Activated T-cell treated with anti-CD3 and anti-CD28 coated beads, Interleukin-2, amount 50 U/mL, for 1 hour (primary cell): ENCODE data around the gene BCL3.
A peak's percentile ranks its signal among the peaks of the same experiment; 100 is the strongest.

Source experiments
- DNase-seq: peaks from one replicate; pipeline ENCODE4 v3.0.0-alpha.2; 2020

BCL3 gene

GRCh38 chr19:44744871-44745332, 3.6 kb upstream of the BCL3 start:
- DNase-seq = no peak

- DNase-seq = no peak
Measured at GRCh38 chr19:44745341-44745831, 3.1 kb upstream of the BCL3 start.

DNA sequence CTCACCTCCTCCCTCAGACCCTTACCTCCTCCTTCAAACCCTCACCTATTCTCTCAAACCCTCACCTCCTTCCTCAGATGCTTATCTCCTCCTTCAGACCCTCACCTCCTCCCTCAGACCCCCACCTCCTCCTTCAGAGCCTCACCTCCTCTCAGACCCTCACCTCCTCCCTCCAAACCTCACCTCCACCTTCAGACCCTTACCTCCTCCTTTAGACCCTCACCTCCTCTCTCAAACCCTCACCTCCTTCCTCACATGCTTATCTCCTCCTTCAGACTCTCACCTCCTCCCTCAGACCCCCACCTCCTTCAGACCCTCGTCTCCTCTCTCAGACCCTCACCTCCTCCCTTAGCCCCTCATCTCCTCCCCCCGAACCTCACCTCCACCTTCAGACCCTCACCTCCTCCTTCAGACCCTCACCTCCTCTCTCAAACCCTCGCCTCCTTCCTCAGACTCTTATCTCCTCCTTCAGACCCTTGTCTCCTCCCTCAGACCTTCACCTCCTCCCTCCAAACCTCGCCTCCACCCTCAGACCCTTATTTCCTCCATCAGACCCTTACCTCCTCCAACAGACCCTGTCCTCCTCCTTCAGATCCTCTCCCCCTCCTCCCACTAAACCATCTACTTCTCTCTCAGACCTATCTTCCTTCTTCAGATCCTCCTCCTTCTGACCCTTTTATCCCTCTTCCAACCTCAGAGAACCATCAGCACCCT, 2.5 kb upstream of the BCL3 start:
- no peak for DNase-seq

- no peak for DNase-seq
Measured at GRCh38 chr19:44746616-44746945, 1.9 kb upstream of the BCL3 start.

GRCh38 chr19:44746946-44747738, 1.4 kb upstream of the BCL3 start:
- peak; percentile 96 for DNase-seq

DNA sequence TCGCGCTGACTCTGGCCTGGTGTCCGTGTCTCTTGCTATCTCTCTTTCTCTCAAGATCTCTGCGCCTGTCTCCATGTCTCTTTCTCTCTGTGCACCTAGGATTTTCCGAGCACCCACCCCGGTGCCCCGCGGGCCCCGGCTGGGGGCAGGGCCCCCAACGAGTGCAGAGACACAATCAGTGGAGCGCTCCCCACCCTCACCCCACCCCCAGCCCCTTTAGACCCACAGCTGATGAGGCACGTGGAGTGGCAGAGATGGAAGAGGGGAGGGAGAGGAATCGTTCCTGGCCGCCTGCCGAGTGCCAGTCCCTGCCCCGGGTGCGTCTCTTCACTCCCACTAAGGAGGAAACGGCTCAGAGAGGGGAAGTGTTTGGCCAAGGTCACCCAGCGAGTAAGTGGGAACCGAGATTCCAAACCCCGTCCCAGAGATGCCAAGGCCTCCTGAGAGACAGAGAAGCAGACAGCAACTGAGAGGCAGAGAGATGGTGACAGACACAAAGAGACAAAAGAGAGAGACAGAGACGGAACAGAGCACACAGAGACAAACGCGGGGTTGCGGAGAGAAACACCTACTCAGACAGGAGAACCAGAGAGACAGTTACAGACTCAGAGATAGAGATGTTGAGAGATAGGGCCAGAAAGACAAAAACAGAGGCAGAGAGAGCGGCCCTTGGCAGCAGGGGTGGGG, 626 bp upstream of the BCL3 start:
- DNase-seq = no peak

GRCh38 chr19:44749292-44749691, 784 bp downstream of the BCL3 start:
- DNase-seq = no peak

DNA sequence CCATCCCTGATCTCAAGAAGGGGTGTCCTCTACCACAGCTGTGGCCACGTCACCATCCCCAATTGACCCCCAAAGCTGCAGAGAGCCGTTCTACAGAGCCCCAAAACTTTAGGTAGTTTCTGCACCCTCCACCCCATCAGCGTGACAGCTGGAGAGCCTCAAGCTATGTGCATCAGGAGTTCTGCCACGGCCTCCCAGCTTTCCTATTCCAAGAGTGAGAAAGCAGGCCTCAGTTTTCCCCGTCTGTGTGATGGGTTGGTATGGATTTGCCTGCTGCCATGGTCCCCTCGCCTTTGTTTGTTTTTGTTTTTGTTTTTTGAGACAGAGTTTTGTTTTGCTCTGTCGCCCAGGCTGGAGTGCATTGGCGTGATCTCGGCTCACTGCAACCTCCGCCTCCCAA, 1.5 kb downstream of the BCL3 start:
- DNase-seq = no peak

- DNase-seq = no peak
Measured at GRCh38 chr19:44752123-44752815, 3.8 kb downstream of the BCL3 start.

GRCh38 chr19:44752816-44753625, 4.5 kb downstream of the BCL3 start:
- DNase-seq = peak; percentile 89

DNA sequence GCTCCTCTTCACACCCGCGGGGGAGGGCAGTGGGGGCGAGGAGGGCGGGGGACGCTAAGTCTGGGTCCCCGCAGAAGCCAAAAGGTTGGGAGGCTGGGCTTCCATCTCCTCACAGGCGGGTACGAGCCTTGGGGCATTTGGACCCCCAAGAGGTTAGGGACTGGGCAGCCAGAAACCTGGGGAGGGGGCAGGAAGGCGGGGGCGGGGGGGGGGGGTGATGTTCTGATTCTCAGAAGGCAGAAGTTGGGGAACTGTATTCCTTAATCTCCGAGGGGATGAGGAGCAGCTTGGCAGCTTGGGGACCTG, 5.1 kb downstream of the BCL3 start:
- no peak for DNase-seq

DNA sequence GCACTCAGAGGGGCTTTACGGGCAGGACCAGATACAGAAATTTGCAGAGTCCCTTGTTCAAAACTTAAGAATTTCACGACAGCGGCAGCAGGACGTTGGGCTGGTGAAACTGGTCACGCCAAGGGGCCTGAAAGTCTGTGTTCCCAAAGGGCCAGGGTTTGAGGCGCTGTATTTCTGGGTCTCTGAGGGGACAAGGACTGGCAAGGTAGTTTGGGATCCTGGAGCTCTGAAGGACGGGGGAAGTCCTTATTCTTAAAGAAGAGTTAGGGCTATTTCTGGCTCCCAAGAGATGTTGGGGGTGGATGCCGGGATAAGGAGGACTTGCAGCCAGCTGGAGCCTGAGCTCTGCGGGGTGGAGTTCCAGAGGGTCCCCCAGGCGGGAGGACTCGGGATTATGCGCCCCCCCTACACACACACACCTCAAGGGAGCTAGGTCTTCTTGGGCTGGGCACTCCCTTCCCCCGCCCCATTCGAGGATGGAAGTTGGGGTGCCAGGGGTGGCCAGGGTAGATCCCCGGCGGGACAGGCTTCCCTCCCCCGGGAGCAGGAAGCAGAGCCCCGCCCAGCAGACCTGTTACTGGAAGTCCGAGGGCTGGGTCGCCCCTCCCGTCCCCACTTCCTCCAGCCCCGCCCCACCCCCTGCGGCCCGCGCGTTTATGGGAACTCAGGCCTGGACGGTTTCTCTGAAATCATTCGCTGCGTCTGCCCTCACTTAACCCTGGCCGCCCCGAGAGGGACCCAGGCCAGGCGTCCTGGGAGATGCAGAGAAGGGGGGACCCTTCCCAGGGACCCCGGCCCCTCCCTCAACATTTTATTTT, 5.6 kb downstream of the BCL3 start:
- DNase-seq = peak; percentile 71

- DNase-seq = no peak
Measured at GRCh38 chr19:44754750-44755080, 6.2 kb downstream of the BCL3 start.

DNA sequence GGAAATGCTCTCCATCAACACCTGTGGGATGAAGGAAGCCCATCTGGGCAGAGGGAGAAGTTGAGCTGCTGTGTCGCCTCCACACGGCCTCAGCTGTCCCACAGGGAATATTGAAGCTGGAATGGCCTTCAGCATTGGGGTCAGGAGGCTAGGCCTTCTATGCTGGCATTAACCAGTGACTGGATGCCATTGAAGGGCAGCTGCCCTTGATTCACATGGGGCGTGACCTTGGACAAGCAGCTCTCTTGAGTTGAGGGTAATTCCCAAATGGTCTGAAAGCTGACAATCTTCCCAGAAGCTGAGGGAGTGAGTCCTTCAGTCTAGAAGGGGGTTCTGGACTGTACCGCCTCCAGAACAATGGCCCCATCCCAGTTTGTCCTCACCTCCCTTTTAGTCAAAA, 6.7 kb downstream of the BCL3 start:
- no peak for DNase-seq

GRCh38 chr19:44756089-44756562, 7.6 kb downstream of the BCL3 start:
- DNase-seq = no peak

DNA sequence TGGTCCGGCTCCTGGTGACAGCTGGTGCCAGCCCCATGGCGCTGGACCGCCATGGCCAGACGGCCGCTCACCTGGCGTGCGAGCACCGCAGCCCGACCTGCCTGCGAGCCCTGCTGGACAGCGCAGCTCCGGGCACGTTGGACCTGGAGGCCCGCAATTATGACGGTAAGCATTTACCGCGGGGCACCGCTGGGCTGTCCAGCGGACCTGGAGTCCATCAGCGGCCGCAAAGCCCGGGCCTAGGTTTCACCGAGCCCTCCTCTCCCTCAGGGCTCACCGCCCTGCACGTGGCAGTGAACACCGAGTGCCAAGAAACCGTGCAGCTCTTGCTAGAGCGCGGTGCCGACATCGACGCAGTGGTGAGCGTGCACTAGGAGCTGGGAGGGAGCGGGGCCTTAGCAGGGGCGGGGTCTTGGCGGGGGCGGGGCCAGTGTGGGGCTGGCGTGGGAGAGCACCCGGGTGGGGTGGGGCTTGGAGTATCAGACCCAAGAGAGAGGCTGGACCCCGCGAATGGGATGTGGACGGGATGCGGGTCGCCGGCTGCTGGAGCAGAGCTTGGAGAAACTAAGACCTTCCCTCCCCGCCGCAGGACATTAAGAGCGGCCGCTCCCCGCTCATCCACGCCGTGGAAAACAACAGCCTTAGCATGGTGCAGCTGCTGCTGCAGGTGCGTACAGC, 8.7 kb downstream of the BCL3 start:
- DNase-seq = no peak

DNA sequence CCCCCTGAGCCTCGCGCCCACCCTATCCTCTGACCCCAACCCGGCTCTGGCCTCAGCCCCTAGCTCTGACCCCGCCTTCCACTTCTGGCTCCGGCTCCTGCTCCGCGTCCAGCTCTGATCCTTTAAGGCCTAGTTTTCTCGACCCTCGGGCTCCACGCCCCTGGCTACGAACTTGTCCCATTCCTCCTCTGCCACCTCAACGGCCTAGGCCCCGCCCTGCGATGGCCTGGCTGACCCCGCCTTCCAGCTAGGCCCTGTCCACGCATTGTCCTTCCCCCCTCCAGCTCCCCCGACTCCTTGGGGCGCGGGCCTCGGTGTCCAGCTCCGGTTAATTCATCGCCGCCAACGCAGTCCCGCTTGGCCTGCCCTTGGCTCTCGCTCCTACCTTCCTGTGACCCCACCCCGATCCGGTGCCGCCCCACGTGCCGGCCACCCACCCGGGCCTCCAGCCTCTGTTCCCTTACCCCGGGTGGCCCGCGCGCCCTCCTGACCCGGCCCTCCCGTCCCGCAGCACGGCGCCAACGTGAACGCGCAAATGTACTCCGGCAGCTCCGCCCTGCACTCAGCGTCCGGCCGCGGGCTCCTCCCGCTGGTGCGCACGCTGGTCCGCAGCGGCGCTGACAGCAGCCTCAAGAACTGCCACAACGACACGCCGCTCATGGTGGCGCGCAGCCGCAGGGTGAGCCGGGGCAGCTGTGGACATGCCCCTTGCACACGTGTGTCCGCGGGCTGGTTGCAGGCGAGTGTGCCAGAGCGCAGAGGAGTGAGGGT, 9.4 kb downstream of the BCL3 start:
- DNase-seq = no peak

DNA sequence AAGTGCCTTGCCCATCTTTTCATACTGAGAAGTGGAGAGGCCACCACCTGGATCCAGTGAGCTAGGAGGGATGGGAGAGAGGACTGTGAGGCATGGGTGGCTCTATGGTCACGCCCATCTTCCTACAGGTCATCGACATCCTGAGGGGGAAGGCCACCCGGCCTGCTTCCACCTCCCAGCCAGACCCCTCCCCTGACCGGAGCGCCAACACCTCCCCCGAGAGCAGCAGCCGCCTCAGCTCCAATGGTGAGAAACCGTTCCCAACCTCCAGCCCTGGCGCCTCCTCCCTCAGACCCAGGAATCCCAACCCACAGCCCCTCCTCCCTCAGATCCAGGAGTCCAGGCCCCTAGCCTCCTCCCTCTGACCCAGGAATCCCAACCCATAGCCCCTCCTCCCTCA, 10.1 kb downstream of the BCL3 start:
- no peak for DNase-seq

- DNase-seq = no peak
Measured at GRCh38 chr19:44759083-44759804, 10.7 kb downstream of the BCL3 start.
